Sciatic nerve (tissue), 2 donors: ENCODE data around the gene PROCR. TPM values are rescaled to one million over a fixed set of nuclear protein-coding genes. Genes with fewer than 3 reads are reported as not detected.
"Not testable (repeated sequence)": the region's sequence is repeated elsewhere in the genome, so short reads cannot be mapped to it uniquely, and the experiment has no call there.

Experiments
- ATAC-seq: fragments of 200-7000 bp; cut with Tn5 transposase; one replicate; pipeline ENCODE4 v1.9.1; 2020; ENCODE audit warnings: mild to moderate bottlenecking, moderate library complexity
- DNase-seq: peaks from one replicate; pipeline ENCODE4 v3.0.0-alpha.2; 2020; ENCODE audit warnings: low spot score
- intact Hi-C: fragments of 100-400 bp; cut with DNase I; formaldehyde crosslinking; loops from one replicate; pipeline ENCODE4 v1.14.2; 2022
- total RNA-seq: library from RNA; stranded (reverse); fragmentation: NEBNext Ultra II Directional; extraction: Animal tissue kit (Norgen Biotek cat#: 25700); gene quantifications from one replicate; pipeline ENCODE4 v1.2.1, GENCODE V29; 2021
- donor health status: DM: no; HTN: no; CAD: no.
- donor health status: DM: no; HTN: no; CAD: no.

The PROCR gene
- total RNA-seq, 1 donor from 2014 or later = 24.0 TPM

- intact Hi-C loops = loop anchor here (5.0 kb wide), 1 partner anchor 97 kb away; the partner anchor contains the start of gene TRPC4AP
- not testable (repeated sequence) for DNase-seq, ATAC-seq
Measured at GRCh38 chr20:35189223-35189622, 17.4 kb downstream of the PROCR start.

- no peak for DNase-seq
- ATAC-seq = no peak
- intact Hi-C loops = no loop called here
Measured at GRCh38 chr20:35190556-35190955, 18.7 kb downstream of the PROCR start.

GRCh38 chr20:35191419-35192117 is 19.7 kb downstream of the PROCR start:
- intact Hi-C loops = no loop called here
- DNase-seq (no peak), ATAC-seq (no peak)

- intact Hi-C loops = no loop called here
- no peak for ATAC-seq
- no peak for DNase-seq
Measured at GRCh38 chr20:35192118-35192872, 20.4 kb downstream of the PROCR start.

- DNase-seq, ATAC-seq, intact Hi-C loops: not testable (repeated sequence)
Measured at GRCh38 chr20:35193031-35193791, 21.3 kb downstream of the PROCR start.

GRCh38 chr20:35196313-35196712 is 24.4 kb downstream of the PROCR start:
- no peak for DNase-seq
- intact Hi-C loops = no loop called here
- ATAC-seq = no peak

GRCh38 chr20:35199740-35200139 is 27.9 kb downstream of the PROCR start:
- intact Hi-C loops = no loop called here
- DNase-seq (no peak), ATAC-seq (no peak)

GRCh38 chr20:35200267-35200666 is 28.4 kb downstream of the PROCR start:
- intact Hi-C loops = no loop called here
- ATAC-seq = no peak
- DNase-seq = no peak

- ATAC-seq, intact Hi-C loops, DNase-seq: not testable (repeated sequence)
Measured at GRCh38 chr20:35201467-35201866, 29.6 kb downstream of the PROCR start.

- no peak for ATAC-seq
- DNase-seq = no peak
- intact Hi-C loops = loop anchor here (5.0 kb wide), 1 partner anchor 65 kb away; no protein-coding TSS in a partner anchor
Measured at GRCh38 chr20:35206802-35207201, 34.9 kb downstream of the PROCR start.

- intact Hi-C loops = loop anchor here (5.0 kb wide), 1 partner anchor 66 kb away; no protein-coding TSS in a partner anchor
- ATAC-seq (peak; percentile 95), DNase-seq (peak; percentile 92)
Measured at GRCh38 chr20:35207950-35208611, 36.2 kb downstream of the PROCR start.

GRCh38 chr20:35215066-35215956 is 43.4 kb downstream of the PROCR start:
- no peak for ATAC-seq
- DNase-seq = no peak
- intact Hi-C loops = no loop called here

- DNase-seq (no peak), ATAC-seq (no peak)
- intact Hi-C loops = no loop called here
Measured at GRCh38 chr20:35216541-35216940, 44.7 kb downstream of the PROCR start.

GRCh38 chr20:35223941-35224340 is 52.1 kb downstream of the PROCR start:
- ATAC-seq (no peak), DNase-seq (no peak)
- intact Hi-C loops = no loop called here

- intact Hi-C loops = no loop called here
- DNase-seq = no peak
- no peak for ATAC-seq
Measured at GRCh38 chr20:35224536-35224935, 52.7 kb downstream of the PROCR start.

- DNase-seq (no peak), ATAC-seq (no peak)
- intact Hi-C loops = no loop called here
Measured at GRCh38 chr20:35225319-35226125, 53.6 kb downstream of the PROCR start.

- intact Hi-C loops = no loop called here
- no peak for DNase-seq
- no peak for ATAC-seq
Measured at GRCh38 chr20:35226126-35226883, 54.4 kb downstream of the PROCR start, which contains the start of gene MMP24. Gene MMP24, plus strand, starts transcription at chr20:35226690. Its CDS starts 49 bp downstream, at chr20:35226739.
